ENCODE data around the gene IKZF2.
"Not testable (repeated sequence)": the region's sequence is repeated elsewhere in the genome, so short reads cannot be mapped to it uniquely, and the experiment has no call there.

The IKZF2 gene

GRCh38 chr2:213042262-213042661 lies 109.2 kb downstream of the IKZF2 start:
- Mint-ChIP-seq H3K27ac (ENCODE audit: low read depth) (no peak overlapping the region), H3K9me3 (peaks cover 5% of the 10 kb centered on the region), H3K4me1 (peaks cover 12% of the 10 kb centered on the region), H3K36me3 (ENCODE audit: insufficient read depth) (peaks cover 10% of the 10 kb centered on the region), H3K4me3 (no peak overlapping the region), H3K27me3 (no peaks in the 10 kb centered on the region)
- DNase-seq (ENCODE audit: low spot score in 2 of 2), result no peak
- no peak for ATAC-seq (replicated peaks; ENCODE audit: extremely low read depth, poor library complexity, severe bottlenecking)

- Mint-ChIP-seq H3K9me3 (no peaks in the 10 kb centered on the region), H3K36me3 (ENCODE audit: insufficient read depth) (peaks cover 5% of the 10 kb centered on the region), H3K27me3 (no peaks in the 10 kb centered on the region), H3K4me3 (no peak overlapping the region), H3K27ac (ENCODE audit: low read depth) (no peak overlapping the region), H3K4me1 (peaks cover 13% of the 10 kb centered on the region)
- no peak for ATAC-seq (replicated peaks; ENCODE audit: extremely low read depth, poor library complexity, severe bottlenecking)
- no peak for DNase-seq (ENCODE audit: low spot score in 2 of 2)
These were observed 114.6 kb downstream of the IKZF2 start for GRCh38 chr2:213036836-213037235.

GRCh38 chr2:213034585-213034984 lies 116.8 kb downstream of the IKZF2 start:
- Mint-ChIP-seq H3K27me3 (no peaks in the 10 kb centered on the region), H3K4me3 (no peak overlapping the region), H3K9me3 (no peaks in the 10 kb centered on the region), H3K36me3 (ENCODE audit: insufficient read depth) (peaks cover 3% of the 10 kb centered on the region), H3K27ac (ENCODE audit: low read depth) (no peak overlapping the region), H3K4me1 (peaks cover 9% of the 10 kb centered on the region)
- DNase-seq (ENCODE audit: low spot score in 2 of 2) (no peak), ATAC-seq (replicated peaks; ENCODE audit: extremely low read depth, poor library complexity, severe bottlenecking) (no peak)

- no peak overlapping the region for H3K4me3 Mint-ChIP-seq
- H3K4me1 Mint-ChIP-seq, result peaks cover 7% of the 10 kb centered on the region
- ATAC-seq (replicated peaks; ENCODE audit: extremely low read depth, poor library complexity, severe bottlenecking) (no peak), DNase-seq (ENCODE audit: low spot score in 2 of 2) (no peak)
- H3K27ac Mint-ChIP-seq (ENCODE audit: low read depth), result no peak overlapping the region
- no peaks in the 10 kb centered on the region for H3K36me3 Mint-ChIP-seq (ENCODE audit: insufficient read depth)
- no peaks in the 10 kb centered on the region for H3K9me3 Mint-ChIP-seq
- H3K27me3 Mint-ChIP-seq, result no peaks in the 10 kb centered on the region
These were observed 118.8 kb downstream of the IKZF2 start for GRCh38 chr2:213032607-213033006.

GRCh38 chr2:213022987-213023386 lies 128.4 kb downstream of the IKZF2 start:
- no peak for DNase-seq (ENCODE audit: low spot score in 2 of 2)
- Mint-ChIP-seq H3K36me3 (ENCODE audit: insufficient read depth) (peaks cover 2% of the 10 kb centered on the region), H3K4me3 (no peak overlapping the region), H3K27me3 (no peaks in the 10 kb centered on the region), H3K27ac (ENCODE audit: low read depth) (no peak overlapping the region), H3K4me1 (no peaks in the 10 kb centered on the region), H3K9me3 (no peaks in the 10 kb centered on the region)
- ATAC-seq (replicated peaks; ENCODE audit: extremely low read depth, poor library complexity, severe bottlenecking), result no peak

GRCh38 chr2:213021971-213022899 lies 129.2 kb downstream of the IKZF2 start:
- Mint-ChIP-seq H3K9me3 (peaks cover 5% of the 10 kb centered on the region), H3K4me3 (no peak overlapping the region), H3K4me1 (peaks cover 5% of the 10 kb centered on the region), H3K27me3 (no peaks in the 10 kb centered on the region), H3K27ac (ENCODE audit: low read depth) (no peak overlapping the region), H3K36me3 (ENCODE audit: insufficient read depth) (peaks cover 4% of the 10 kb centered on the region)
- ATAC-seq (replicated peaks; ENCODE audit: extremely low read depth, poor library complexity, severe bottlenecking), result peak; percentile 40
- DNase-seq (ENCODE audit: low spot score in 2 of 2), result no peak

GRCh38 chr2:213020913-213021312 lies 130.5 kb downstream of the IKZF2 start:
- H3K4me3 Mint-ChIP-seq; H3K9me3 Mint-ChIP-seq; ATAC-seq (replicated peaks; ENCODE audit: extremely low read depth, poor library complexity, severe bottlenecking); H3K27me3 Mint-ChIP-seq; H3K36me3 Mint-ChIP-seq (ENCODE audit: insufficient read depth); DNase-seq (ENCODE audit: low spot score in 2 of 2); H3K27ac Mint-ChIP-seq (ENCODE audit: low read depth): not testable (repeated sequence)
- peaks cover 11% of the 10 kb centered on the region for H3K4me1 Mint-ChIP-seq

GRCh38 chr2:213020268-213020667 lies 131.1 kb downstream of the IKZF2 start:
- no peak overlapping the region for H3K4me3 Mint-ChIP-seq
- peaks cover 4% of the 10 kb centered on the region for H3K36me3 Mint-ChIP-seq (ENCODE audit: insufficient read depth)
- peaks cover 7% of the 10 kb centered on the region for H3K9me3 Mint-ChIP-seq
- peaks cover 11% of the 10 kb centered on the region for H3K4me1 Mint-ChIP-seq
- DNase-seq (ENCODE audit: low spot score in 2 of 2), result no peak
- no peaks in the 10 kb centered on the region for H3K27me3 Mint-ChIP-seq
- H3K27ac Mint-ChIP-seq (ENCODE audit: low read depth), result no peak overlapping the region
- no peak for ATAC-seq (replicated peaks; ENCODE audit: extremely low read depth, poor library complexity, severe bottlenecking)

GRCh38 chr2:213019368-213019767 lies 132.0 kb downstream of the IKZF2 start:
- peaks cover 7% of the 10 kb centered on the region for H3K9me3 Mint-ChIP-seq
- H3K4me1 Mint-ChIP-seq, result peaks cover 11% of the 10 kb centered on the region
- H3K27ac Mint-ChIP-seq (ENCODE audit: low read depth), result no peak overlapping the region
- DNase-seq (ENCODE audit: low spot score in 2 of 2) (no peak), ATAC-seq (replicated peaks; ENCODE audit: extremely low read depth, poor library complexity, severe bottlenecking) (no peak)
- H3K27me3 Mint-ChIP-seq, result no peaks in the 10 kb centered on the region
- H3K4me3 Mint-ChIP-seq, result no peak overlapping the region
- H3K36me3 Mint-ChIP-seq (ENCODE audit: insufficient read depth), result peaks cover 4% of the 10 kb centered on the region

GRCh38 chr2:213018340-213018901 lies 133.0 kb downstream of the IKZF2 start:
- Mint-ChIP-seq H3K4me3 (no peak overlapping the region), H3K27ac (ENCODE audit: low read depth) (no peak overlapping the region), H3K4me1 (peaks cover 11% of the 10 kb centered on the region), H3K9me3 (peaks cover 7% of the 10 kb centered on the region), H3K36me3 (ENCODE audit: insufficient read depth) (peaks cover 4% of the 10 kb centered on the region), H3K27me3 (no peaks in the 10 kb centered on the region)
- ATAC-seq (replicated peaks; ENCODE audit: extremely low read depth, poor library complexity, severe bottlenecking) (no peak), DNase-seq (ENCODE audit: low spot score in 2 of 2) (no peak)

- peaks cover 11% of the 10 kb centered on the region for H3K4me1 Mint-ChIP-seq
- DNase-seq (ENCODE audit: low spot score in 2 of 2), result no peak
- peaks cover 7% of the 10 kb centered on the region for H3K9me3 Mint-ChIP-seq
- ATAC-seq (replicated peaks; ENCODE audit: extremely low read depth, poor library complexity, severe bottlenecking), result no peak
- peak overlapping the region; percentile 22 for H3K27ac Mint-ChIP-seq (ENCODE audit: low read depth)
- H3K36me3 Mint-ChIP-seq (ENCODE audit: insufficient read depth), result peaks cover 4% of the 10 kb centered on the region
- H3K27me3 Mint-ChIP-seq, result no peaks in the 10 kb centered on the region
- H3K4me3 Mint-ChIP-seq, result peak overlapping the region; percentile 12
These were observed 134.0 kb downstream of the IKZF2 start for GRCh38 chr2:213017404-213017803.

- peak overlapping the region; percentile 22 for H3K27ac Mint-ChIP-seq (ENCODE audit: low read depth)
- ATAC-seq (replicated peaks; ENCODE audit: extremely low read depth, poor library complexity, severe bottlenecking), result no peak
- peak overlapping the region; percentile 12 for H3K4me3 Mint-ChIP-seq
- peaks cover 7% of the 10 kb centered on the region for H3K9me3 Mint-ChIP-seq
- H3K27me3 Mint-ChIP-seq, result no peaks in the 10 kb centered on the region
- peaks cover 11% of the 10 kb centered on the region for H3K4me1 Mint-ChIP-seq
- no peak for DNase-seq (ENCODE audit: low spot score in 2 of 2)
- peaks cover 4% of the 10 kb centered on the region for H3K36me3 Mint-ChIP-seq (ENCODE audit: insufficient read depth)
These were observed 134.4 kb downstream of the IKZF2 start for GRCh38 chr2:213016984-213017351.

Data from central memory CD8-positive, alpha-beta T cell (primary cell).